ENCODE results near the gene TMEM271. TPM values are rescaled to one million over a fixed set of nuclear protein-coding genes. Genes with fewer than 3 reads are reported as not detected.

TMEM271 gene
- total RNA-seq, 2 experiments from 2014 or later: not detected

DNA sequence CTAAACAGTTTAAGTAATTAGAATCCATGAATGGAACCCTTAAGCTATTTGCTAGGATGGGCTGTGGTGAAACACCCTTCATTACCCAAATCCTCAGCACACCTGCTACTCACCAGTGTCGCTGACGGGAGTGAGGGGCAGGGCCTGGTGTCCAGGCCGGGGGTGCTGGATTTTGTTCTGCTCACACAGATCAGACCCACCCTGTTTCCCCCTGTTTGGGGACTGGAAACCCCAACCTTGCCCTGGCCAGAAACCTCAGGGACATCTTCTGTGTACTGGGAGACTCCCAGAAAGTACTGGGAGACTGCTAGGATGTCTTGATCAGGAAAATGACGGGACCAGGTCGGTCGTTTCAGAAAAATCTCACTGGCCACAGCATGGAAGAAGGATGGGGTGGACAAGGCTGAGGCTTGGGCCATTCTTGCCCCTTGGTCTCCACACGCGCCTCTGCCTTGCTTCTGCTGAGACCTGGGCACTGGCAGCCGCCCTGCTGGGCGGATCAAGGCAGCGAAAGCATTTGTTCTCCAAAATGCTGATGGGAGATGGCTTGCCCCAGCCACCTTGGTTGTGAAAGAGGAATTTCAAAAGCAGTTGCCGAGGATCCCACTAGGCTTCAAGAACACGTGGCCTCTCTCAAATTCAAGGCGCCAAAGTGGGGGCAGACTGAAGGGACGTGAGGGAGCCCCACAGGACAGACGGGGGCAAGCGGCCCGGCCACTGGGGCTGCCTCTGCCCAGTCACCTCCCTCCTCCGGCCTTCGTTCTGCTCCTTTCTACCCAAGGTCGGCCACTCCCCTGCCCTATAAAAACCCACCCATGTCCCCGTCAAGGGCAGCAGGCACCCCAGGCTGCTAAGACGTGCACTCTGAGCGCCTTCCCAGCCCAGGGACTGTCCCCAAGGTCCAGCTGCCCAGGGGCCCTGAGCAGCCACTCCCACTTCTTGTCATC, 25.8 kb upstream of the TMEM271 start:
- peaks cover 19% of the 10 kb centered on the region for H3K27me3 Mint-ChIP-seq
- CTCF ChIA-PET: interaction anchor here (0.9 to 1.5 kb wide), 9 partner anchors 14 to 165 kb away, joined by 3 to 6 read pairs (median 3); partner anchors contain the start of genes ATP5ME and MYL5
- POLR2A ChIA-PET: interaction anchor here (0.5 kb wide), 2 partner anchors 236 to 244 kb away, joined by 3 to 5 read pairs; no protein-coding TSS in a partner anchor
- TF ChIP-seq CTCF (IDR thresholded peaks at IDR 0.05): no peak
- peaks cover 18% of the 10 kb centered on the region for H3K4me1 Mint-ChIP-seq (ENCODE audit: low read depth)
- ATAC-seq (no peak), DNase-seq (no peak)
- no peak overlapping the region for H3K27ac Mint-ChIP-seq
- intact Hi-C loops (cut with micrococcal nuclease): no loop called here
- no peaks in the 10 kb centered on the region for H3K9me3 Mint-ChIP-seq
- H3K4me3 Mint-ChIP-seq: no peak overlapping the region
- H3K36me3 Mint-ChIP-seq (ENCODE audit: low read depth): no peaks in the 10 kb centered on the region

GRCh38 chr4:600850-601515, 24.9 kb upstream of the TMEM271 start:
- TF ChIP-seq CTCF (IDR thresholded peaks at IDR 0.05): no peak
- POLR2A ChIA-PET: interaction anchor here (0.7 kb wide), 1 partner anchor 73 kb away, joined by 3 read pairs; the partner anchor contains the start of genes ATP5ME and MYL5
- no peaks in the 10 kb centered on the region for H3K36me3 Mint-ChIP-seq (ENCODE audit: low read depth)
- H3K4me1 Mint-ChIP-seq (ENCODE audit: low read depth): peaks cover 18% of the 10 kb centered on the region
- intact Hi-C loops (cut with micrococcal nuclease): no loop called here
- DNase-seq: peak; percentile 71
- no peak overlapping the region for H3K4me3 Mint-ChIP-seq
- H3K9me3 Mint-ChIP-seq: no peaks in the 10 kb centered on the region
- H3K27ac Mint-ChIP-seq: no peak overlapping the region
- peak; percentile 74 for ATAC-seq
- peaks cover 23% of the 10 kb centered on the region for H3K27me3 Mint-ChIP-seq
- CTCF ChIA-PET: interaction anchor here (0.9 to 1.0 kb wide), 3 partner anchors 11 to 21 kb away, joined by 3 to 4 read pairs (median 3); no protein-coding TSS in a partner anchor

DNA sequence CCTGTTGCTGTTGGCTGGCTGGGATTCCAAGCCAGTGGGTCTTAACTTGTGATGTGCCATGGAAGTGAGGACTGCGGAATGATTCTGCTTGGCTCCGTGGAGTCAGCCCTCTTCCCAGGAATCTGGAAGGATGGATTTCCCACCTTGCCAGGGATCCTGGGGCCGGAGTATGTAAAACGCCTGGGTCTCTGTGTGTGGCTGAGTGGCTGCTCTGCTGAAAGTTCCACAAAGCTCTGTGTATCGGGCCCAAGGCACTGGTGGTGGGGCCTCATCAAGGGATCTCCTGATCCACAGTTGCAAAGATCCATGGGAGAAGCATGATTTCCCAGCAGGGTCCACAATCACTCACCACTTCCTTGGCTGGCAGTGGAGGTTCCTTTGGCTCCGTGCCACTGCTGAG, 24.1 kb upstream of the TMEM271 start:
- POLR2A ChIA-PET: no interaction called here
- Mint-ChIP-seq H3K27me3 (peaks cover 24% of the 10 kb centered on the region), H3K27ac (no peak overlapping the region), H3K9me3 (peaks cover 3% of the 10 kb centered on the region), H3K36me3 (ENCODE audit: low read depth) (no peaks in the 10 kb centered on the region), H3K4me1 (ENCODE audit: low read depth) (peaks cover 14% of the 10 kb centered on the region), H3K4me3 (no peak overlapping the region)
- no peak for ATAC-seq
- no peak for TF ChIP-seq CTCF (IDR thresholded peaks at IDR 0.05)
- DNase-seq: no peak
- CTCF ChIA-PET: interaction anchor here (1.0 kb wide), 1 partner anchor 10 kb away, joined by 3 read pairs; no protein-coding TSS in a partner anchor
- intact Hi-C loops (cut with micrococcal nuclease): no loop called here

GRCh38 chr4:598925-599324, 22.8 kb upstream of the TMEM271 start:
- ATAC-seq (no peak), DNase-seq (no peak)
- H3K9me3 Mint-ChIP-seq: peaks cover 5% of the 10 kb centered on the region
- ChIA-PET CTCF (no interaction called here), POLR2A (no interaction called here)
- peaks cover 11% of the 10 kb centered on the region for H3K4me1 Mint-ChIP-seq (ENCODE audit: low read depth)
- H3K4me3 Mint-ChIP-seq: no peak overlapping the region
- intact Hi-C loops (cut with micrococcal nuclease): no loop called here
- no peak for TF ChIP-seq CTCF (IDR thresholded peaks at IDR 0.05)
- peaks cover 30% of the 10 kb centered on the region for H3K27me3 Mint-ChIP-seq
- no peak overlapping the region for H3K27ac Mint-ChIP-seq
- no peaks in the 10 kb centered on the region for H3K36me3 Mint-ChIP-seq (ENCODE audit: low read depth)
